ENCODE data around the gene SYT2. TPM values are rescaled to one million over a fixed set of nuclear protein-coding genes. Genes with fewer than 3 reads are reported as not detected.

Gene SYT2
- total and polyA plus RNA-seq, 2 donors from 2014 or later = 0.15 to 0.19 TPM

GRCh38 chr1:202597090-202597761 lies 113.0 kb downstream of the SYT2 start:
- intact Hi-C loops (cut with DNase I) = no loop called here
- Histone ChIP-seq H3K9me3 (ENCODE audit: control insufficient read depth in 2 of 3, insufficient read depth in 1 of 3, low read length in 3 of 3) (no peaks in the 10 kb centered on the region), H3K4me1 (ENCODE audit: control insufficient read depth in 2 of 3, insufficient read depth in 2 of 3, low read depth in 1 of 3, low read length in 3 of 3) (no peaks in the 10 kb centered on the region), H3K4me3 (ENCODE audit: low read length in 3 of 3) (no peak overlapping the region), H3K36me3 (ENCODE audit: control insufficient read depth in 2 of 3, insufficient read depth in 3 of 3, low read length in 3 of 3) (peaks cover 0 to 3% (median 0%) of the 10 kb centered on the region in 3 donors), H3K27ac (ENCODE audit: low read depth in 2 of 2, low read length in 2 of 2) (no peak overlapping the region), H3K9ac (ENCODE audit: low read length in 3 of 3) (no peak overlapping the region), H3K27me3 (ENCODE audit: control insufficient read depth, insufficient read depth, low read length) (no peaks in the 10 kb centered on the region)
- no peak for FAIRE-seq
- no peak for TF ChIP-seq CTCF (IDR thresholded peaks at IDR 0.05; ENCODE audit: borderline replicate concordance, extremely low read depth, insufficient read depth)
- DNase-seq = no peak

DNA sequence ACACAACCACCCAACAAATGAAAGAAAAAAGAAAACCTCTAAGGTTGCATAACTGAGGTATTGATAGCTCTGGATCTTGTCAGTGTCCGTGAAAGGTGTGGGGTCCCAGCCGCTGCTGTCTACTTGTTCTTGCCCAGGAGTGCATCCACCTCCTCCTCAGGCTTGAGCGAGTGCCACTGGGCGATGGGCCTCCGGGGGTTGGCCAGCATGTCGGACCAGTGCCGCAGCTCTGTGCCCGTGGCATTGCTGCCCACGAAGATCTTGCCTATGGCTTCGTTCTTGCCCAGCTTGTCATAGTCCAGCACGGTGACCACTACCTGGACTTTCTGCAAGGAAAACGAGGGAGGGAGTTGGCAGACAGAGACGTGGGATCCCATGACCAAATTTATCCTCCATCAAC lies 113.6 kb downstream of the SYT2 start:
- no peak overlapping the region for H3K4me3 ChIP-seq (ENCODE audit: low read length in 3 of 3)
- H3K9ac ChIP-seq (ENCODE audit: low read length in 3 of 3) = no peak overlapping the region
- no peaks in the 10 kb centered on the region for H3K9me3 ChIP-seq (ENCODE audit: control insufficient read depth in 2 of 3, insufficient read depth in 1 of 3, low read length in 3 of 3)
- H3K27me3 ChIP-seq (ENCODE audit: control insufficient read depth, insufficient read depth, low read length) = no peaks in the 10 kb centered on the region
- peak in 1 of 5 donors; percentile 58 for DNase-seq
- H3K27ac ChIP-seq (ENCODE audit: low read depth in 2 of 2, low read length in 2 of 2) = no peak overlapping the region
- peaks cover 0 to 3% (median 0%) of the 10 kb centered on the region in 3 donors for H3K36me3 ChIP-seq (ENCODE audit: control insufficient read depth in 2 of 3, insufficient read depth in 3 of 3, low read length in 3 of 3)
- TF ChIP-seq CTCF (IDR thresholded peaks at IDR 0.05; ENCODE audit: borderline replicate concordance, extremely low read depth, insufficient read depth) = no peak
- no peaks in the 10 kb centered on the region for H3K4me1 ChIP-seq (ENCODE audit: control insufficient read depth in 2 of 3, insufficient read depth in 2 of 3, low read depth in 1 of 3, low read length in 3 of 3)
- intact Hi-C loops (cut with DNase I) = no loop called here
- no peak for FAIRE-seq

DNA sequence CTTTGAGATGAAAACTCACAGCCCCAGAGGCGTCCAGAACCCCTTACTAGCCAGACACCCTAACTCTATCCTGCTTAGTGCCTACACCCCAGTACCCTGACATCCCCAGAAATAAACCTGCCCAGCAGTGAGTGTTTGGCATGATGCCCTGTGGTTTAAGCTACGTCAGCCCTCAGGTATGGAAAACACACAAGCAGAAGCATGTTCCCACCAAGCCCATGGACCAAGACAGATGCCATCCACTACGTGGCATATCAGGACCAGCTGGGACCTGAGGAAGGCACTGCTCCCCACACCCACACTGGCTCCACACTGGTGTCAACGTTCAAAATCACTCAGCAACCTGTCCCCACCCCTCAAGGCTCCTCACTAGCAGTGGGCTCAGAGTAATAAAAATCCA lies 116.4 kb downstream of the SYT2 start:
- peaks cover 5 to 12% (median 8%) of the 10 kb centered on the region in 3 donors for H3K4me1 ChIP-seq (ENCODE audit: control insufficient read depth in 2 of 3, insufficient read depth in 2 of 3, low read depth in 1 of 3, low read length in 3 of 3)
- FAIRE-seq = no peak
- H3K4me3 ChIP-seq (ENCODE audit: low read length in 3 of 3) = no peak overlapping the region
- intact Hi-C loops (cut with DNase I) = no loop called here
- no peak for TF ChIP-seq CTCF (IDR thresholded peaks at IDR 0.05; ENCODE audit: borderline replicate concordance, extremely low read depth, insufficient read depth)
- H3K27ac ChIP-seq (ENCODE audit: low read depth in 2 of 2, low read length in 2 of 2) = no peak overlapping the region
- no peaks in the 10 kb centered on the region for H3K9me3 ChIP-seq (ENCODE audit: control insufficient read depth in 2 of 3, insufficient read depth in 1 of 3, low read length in 3 of 3)
- no peak for DNase-seq
- H3K9ac ChIP-seq (ENCODE audit: low read length in 3 of 3) = no peak overlapping the region
- peaks cover 0 to 3% (median 0%) of the 10 kb centered on the region in 3 donors for H3K36me3 ChIP-seq (ENCODE audit: control insufficient read depth in 2 of 3, insufficient read depth in 3 of 3, low read length in 3 of 3)
- H3K27me3 ChIP-seq (ENCODE audit: control insufficient read depth, insufficient read depth, low read length) = no peaks in the 10 kb centered on the region
